GM19351 (cell line): Measurements from ENCODE around the gene KCNH1.

ENCODE experiments used
- ATAC-seq: cut with Tn5 transposase; IDR thresholded peaks from one replicate; pipeline ENCODE4 v1.9.1; 2021; ENCODE audit warnings: mild to moderate bottlenecking, moderate library complexity; ENCODE audit not compliant: unreplicated experiment

Gene KCNH1

DNA sequence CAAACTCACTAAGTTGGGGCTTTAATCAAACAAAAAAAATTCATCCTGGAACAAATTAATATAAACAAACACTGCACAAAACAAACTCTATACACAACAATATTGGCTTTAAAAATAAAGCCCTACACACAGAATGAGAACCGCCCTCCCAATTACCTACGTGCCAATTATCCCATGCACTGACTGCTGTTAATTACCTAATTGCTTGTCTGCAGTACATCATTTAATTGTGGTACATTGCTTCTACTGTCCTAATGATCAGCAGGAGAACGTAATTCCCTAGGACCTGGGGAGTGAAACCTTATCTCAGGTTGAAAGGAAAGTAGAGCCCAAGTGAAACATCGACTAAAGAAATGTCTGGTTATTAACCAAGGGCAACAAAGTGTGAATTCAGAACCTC, 364.5 kb downstream of the KCNH1 start:
- no peak for ATAC-seq

DNA sequence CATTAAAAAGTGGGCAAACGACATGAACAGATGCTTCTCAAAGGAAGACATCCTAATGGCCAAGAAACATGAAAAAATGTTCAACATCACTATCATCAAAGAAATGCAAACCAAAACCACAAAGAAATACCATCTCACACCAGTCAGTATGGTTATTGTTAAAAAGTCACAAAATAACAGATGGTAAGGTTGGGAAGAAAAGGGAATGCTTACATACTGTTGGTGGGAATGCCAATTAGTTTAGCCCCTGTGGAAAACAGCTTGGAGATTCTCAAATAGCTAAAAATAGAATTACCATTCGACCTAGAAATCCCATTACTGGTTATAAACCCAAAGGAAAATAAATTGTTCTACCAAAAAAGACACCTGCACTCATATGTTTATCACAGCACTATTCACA, 369.4 kb downstream of the KCNH1 start:
- ATAC-seq, result no peak

GRCh38 chr1:210758761-210759160, 375.2 kb downstream of the KCNH1 start:
- ATAC-seq, result no peak

DNA sequence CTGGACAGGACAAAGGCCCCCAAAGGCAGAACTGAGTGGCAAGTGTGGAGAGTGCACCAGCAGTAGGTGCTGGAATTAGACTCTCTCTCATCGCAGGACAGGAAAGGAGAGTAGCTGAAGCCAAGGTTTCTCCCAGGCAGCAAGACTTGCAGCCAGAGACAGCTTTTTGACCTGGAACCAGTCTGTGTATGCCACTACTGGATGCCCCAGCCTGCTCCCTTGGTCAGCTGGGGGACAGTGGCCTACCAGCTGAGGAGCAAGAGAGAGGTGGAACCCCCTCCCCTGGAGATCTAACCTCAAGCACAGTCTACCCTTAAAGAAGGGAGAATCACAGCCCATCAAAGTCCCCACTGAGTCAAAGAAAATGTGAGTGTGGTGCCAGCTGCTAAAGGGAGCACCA, 375.7 kb downstream of the KCNH1 start:
- no peak for ATAC-seq

DNA sequence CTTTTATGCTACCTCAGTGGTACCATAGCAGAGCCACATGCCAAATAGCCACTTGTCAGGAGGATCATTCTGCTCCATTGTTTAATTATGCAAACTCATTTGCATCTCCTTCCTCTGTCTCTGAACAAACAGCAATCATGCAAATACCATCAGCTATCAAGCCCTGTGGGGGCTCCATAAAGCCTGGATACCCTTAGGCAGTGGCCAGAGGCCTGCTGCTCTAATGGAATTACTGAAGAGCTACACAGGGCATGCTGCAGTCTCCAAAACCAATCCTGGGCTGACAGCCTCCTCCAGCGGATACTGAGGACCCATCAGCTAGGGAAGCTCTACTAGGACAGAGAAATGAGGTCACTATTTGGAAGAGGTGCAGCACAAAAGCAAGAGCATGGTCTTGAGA, 376.3 kb downstream of the KCNH1 start:
- no peak for ATAC-seq

DNA sequence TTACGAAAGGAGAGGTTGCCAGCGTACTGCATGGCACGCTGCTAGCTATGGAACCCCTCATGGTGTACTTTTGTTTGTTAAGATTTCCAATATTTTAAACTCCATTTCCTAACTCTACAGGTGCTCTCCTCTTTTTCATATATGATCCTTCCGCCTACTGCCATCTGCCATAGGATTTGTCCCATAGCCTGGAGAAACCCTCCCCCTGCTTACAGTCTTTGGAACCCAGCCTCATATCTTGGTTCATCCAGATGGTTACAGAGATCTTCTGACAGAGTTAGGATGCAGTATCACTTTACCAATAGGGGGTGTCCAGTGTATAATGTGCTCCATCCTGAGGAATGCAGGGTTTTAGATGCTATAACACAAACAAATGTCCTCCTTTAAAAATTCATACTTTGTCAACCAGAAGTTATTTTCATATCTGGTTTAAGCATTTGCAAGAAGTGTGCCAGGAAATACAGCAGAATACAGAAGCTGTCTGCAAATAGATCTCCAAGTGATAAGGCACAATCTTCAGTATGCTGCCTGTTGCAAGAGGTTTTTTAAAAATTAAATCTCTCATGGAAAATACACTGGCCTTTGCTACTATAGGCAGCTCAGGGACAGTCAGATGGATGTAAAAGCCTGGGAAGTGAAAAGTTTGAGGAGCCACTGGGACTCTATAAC, 377.8 kb downstream of the KCNH1 start:
- no peak for ATAC-seq

DNA sequence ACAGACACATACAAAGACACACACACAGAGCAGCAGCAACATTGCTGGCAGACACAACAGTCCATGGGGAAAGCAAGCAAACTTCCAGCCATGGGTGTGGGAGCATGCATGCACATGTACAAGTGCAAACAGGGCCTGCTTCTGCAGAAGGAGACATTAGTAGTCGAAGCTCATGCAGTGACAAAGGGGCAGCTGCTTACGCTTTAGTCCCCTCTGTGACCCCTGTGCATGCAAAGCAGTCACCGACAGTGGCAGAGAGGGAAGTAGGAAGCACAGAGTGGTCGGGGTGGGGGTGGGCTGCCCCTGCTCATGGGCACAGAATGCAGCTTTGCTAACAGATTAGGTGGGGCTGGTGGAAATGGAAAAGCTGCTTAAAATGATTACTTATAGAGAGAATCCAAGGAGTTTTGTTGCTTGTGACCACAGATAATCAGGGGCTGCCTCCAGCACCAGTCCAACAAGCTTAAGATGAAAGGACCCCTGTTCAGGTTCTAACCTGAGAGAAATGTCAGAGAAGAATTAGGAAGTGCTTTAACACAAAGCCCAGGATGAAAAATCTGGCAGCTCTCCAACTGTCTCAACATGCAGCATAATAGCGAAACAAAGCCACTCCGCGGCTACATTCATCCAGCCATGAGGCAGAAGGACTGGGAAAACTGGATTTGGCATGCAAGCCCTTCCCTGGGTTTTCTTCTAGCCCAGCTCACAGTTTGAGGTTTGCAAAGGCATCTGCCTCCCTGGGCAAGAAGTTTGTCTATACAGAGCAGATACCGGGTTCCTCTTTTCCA, 378.9 kb downstream of the KCNH1 start:
- ATAC-seq, result no peak

DNA sequence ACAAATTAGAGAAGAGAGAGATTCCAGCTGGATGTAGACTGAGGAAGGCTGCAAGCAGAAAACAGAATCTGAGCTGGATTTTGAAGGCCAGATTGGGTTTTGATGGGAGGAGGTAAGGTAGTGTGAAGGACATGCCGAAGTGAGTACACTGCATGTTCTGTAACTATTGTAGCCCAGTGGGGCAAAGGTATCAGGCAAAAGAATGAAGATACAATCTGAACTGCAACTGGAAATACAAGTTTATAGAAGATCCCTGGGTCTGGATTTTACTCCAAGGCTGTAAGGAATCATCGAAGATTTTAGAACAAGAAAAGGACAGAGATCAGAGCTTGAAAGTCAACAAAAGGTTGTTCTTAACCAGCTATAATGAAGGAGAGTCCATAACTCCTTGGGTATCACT, 382.0 kb downstream of the KCNH1 start:
- ATAC-seq, result no peak

GRCh38 chr1:210750468-210750867, 383.5 kb downstream of the KCNH1 start:
- no peak for ATAC-seq

DNA sequence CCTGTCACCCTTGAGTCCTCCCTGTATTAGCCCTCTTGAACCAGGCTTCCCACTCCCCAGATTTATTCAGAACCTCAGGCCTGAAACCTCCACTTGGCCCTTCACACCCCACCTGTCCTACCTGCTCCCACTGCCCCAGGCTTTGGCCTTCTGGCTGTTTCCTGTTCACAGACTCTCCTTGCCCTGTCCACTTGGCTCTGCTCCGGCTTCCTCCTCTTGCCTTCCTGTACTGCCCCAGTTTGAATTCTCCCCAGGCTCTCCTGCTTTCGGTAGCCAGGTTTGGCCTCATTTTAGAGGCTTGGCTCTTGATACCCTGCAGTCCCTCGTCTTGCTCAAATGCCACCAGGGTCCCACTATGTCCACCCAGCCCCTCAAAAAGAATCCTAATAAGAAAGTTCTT, 385.2 kb downstream of the KCNH1 start:
- no peak for ATAC-seq

GRCh38 chr1:210747890-210748289, 386.1 kb downstream of the KCNH1 start:
- ATAC-seq, result no peak

DNA sequence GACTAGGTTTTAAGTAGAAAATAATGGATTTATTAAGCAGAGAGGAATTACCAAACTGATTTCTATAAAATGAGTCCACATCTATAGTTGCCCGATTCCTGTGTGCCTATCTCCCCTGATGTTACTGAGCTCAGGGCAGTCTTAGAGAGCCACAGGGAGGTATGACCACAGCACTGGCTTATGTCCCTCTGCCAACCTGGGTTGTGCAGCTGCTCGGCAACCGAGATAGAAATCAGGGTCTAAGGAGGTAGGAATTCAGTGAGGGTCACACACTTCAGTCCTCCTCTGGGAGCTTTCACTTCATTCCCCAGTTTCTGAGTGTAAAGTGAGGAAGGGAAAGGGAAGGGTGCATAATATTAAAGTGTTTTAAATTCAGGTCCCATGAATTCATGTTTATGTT, 386.8 kb downstream of the KCNH1 start:
- no peak for ATAC-seq

GRCh38 chr1:210746024-210746731, 387.8 kb downstream of the KCNH1 start:
- no peak for ATAC-seq

DNA sequence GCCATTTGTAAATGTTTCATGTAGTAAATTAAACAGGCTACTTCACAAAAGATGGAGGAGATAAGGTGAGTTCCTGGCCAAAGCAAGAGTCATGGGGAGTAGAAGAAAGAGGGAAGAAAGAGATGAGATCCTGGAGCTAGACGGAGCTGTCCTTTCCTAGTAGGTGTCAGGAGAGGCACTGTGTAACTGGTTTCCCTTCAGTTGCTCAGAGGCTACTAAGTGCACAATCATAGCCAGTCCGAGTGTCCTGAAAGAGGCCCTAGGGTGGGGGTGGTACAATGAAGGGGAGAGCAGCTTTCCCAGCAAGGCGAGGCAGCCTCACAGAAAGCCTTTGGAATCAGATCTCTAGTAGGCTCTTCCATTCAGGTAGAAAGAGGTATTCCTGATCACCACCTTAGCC, 390.9 kb downstream of the KCNH1 start:
- no peak for ATAC-seq

- ATAC-seq, result no peak
These were observed 392.4 kb downstream of the KCNH1 start for GRCh38 chr1:210741564-210741963.

DNA sequence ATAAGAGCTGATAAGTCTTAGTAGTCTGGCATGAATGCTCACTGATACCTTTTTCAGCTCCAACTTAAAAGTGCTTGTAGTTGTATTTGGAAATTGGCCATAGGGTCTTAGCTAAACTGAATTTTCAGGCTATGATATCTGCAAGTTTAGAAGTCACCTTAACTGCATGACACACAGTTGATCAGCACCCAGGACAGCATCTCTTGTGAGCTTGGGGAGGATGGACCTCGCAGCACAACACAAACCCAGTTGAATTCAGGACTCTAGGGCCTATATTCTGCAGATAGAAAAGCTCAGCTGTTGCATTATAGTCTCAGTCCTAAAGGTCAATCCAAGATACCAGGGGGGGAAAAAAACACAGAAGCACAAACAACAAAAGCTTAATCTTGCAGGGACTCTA, 394.3 kb downstream of the KCNH1 start:
- ATAC-seq, result no peak

- no peak for ATAC-seq
These were observed 395.7 kb downstream of the KCNH1 start for GRCh38 chr1:210738256-210738655.

- no peak for ATAC-seq
These were observed 397.2 kb downstream of the KCNH1 start for GRCh38 chr1:210736713-210737112.

DNA sequence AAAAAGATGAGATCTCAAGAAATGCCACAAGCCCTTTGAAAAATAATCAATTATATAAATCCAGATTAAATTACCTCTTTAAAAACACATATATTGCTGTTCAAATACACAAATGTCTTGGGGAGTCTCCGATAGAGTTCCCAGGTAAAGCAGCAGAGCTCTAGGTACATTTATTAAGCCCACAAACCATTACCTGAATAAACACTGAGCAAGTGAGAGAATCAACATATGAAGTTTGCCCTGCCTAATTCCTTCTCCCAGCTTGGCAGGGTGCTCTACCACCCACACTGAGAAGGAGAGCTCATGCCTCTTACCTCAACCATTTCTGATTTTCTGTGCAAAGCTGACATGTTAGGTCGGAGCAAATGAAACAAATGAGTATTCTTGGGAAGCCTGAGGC, 402.4 kb downstream of the KCNH1 start:
- ATAC-seq, result no peak

DNA sequence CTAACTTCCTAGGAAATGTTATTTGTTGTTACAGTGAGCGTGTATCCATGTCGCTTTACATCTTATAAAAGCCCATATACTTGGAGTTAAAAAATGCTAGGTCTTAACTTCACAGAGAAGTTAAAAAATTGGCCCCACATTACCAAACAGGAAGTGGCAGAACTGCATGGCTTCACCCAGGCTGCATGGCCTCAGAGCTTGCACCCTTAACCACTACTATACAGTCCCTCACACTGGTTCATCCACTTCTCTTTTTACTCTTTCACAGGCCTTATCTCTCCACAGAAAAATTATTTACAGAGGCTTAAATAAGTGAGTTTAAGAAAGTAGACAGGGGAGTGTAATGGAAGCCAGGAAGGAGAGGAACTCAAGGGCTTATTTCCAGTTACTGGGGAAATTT, 402.8 kb downstream of the KCNH1 start:
- ATAC-seq, result no peak

DNA sequence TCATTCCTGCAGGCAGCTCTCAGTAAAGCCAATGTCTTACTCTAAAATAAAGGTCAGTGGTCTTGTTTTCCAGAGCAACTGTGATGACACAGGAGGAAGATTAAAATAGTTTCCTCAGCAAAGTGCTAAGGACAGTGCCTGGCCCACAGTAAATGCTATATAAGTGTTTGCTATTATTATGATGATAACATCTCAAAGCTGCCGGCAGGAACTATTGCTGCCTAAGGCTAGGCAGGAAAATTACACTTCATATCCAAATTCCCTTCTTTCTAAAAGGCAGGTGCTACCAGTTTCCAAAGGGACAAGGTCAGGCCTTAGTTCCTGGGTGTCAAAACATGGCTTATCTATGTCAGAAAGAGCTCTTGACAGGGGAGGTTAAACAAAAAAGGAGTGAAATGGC, 403.9 kb downstream of the KCNH1 start:
- no peak for ATAC-seq
